Vagina (tissue), 2 donors: ENCODE data around the gene RFX5.

Source experiments
- POLR2A ChIP-seq, 2 donors: fragments of 450-650 bp; IDR thresholded peaks; one replicate each; pipeline ENCODE4 v1.6.1; 2017; ENCODE audit warnings: antibody characterized with exemption in 2 of 2, mild to moderate bottlenecking in 2 of 2, moderate library complexity in 2 of 2
- POLR2AphosphoS5 ChIP-seq, 2 donors: sonication (generic); formaldehyde crosslinking; IDR thresholded peaks; one replicate each; pipeline ENCODE4 v1.9.0; 2017; ENCODE audit warnings: antibody characterized with exemption in 2 of 2, mild to moderate bottlenecking in 2 of 2, low read depth in 1 of 2; ENCODE audit not compliant: insufficient read depth in 1 of 2
- TF ChIP-seq, protein P1 (sequence below), 3 experiments: fragments of 450-650 bp in 2 of 3; fragments of 200-600 bp in 1 of 3; sonication (generic) in 1 of 3; IDR thresholded peaks; one replicate each; pipeline ENCODE4 v1.5.1; 2017 to 2019; ENCODE audit warnings: antibody characterized with exemption in 3 of 3, mild to moderate bottlenecking in 2 of 3, moderate library complexity in 2 of 3

DNA sequence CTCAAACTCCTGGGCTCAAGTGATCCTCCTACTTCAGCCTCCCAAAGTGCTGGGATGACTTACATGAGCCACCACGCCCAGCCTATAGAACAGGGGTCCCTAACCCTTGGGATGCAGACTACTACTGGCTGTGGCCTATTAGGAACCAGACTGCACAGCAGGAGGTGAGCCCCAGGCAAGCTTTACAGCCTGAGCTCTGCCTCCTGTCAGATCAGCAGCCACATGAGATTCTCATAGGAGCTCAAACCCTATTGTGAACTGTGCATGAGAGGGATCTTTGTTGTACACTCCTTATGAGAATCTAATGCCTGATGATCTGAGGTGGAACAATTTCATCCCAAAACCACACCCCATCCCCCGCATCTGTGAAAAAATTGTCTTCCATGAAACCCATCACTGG, 39.0 kb upstream of the RFX5 start:
- TF ChIP-seq, protein P1, sequence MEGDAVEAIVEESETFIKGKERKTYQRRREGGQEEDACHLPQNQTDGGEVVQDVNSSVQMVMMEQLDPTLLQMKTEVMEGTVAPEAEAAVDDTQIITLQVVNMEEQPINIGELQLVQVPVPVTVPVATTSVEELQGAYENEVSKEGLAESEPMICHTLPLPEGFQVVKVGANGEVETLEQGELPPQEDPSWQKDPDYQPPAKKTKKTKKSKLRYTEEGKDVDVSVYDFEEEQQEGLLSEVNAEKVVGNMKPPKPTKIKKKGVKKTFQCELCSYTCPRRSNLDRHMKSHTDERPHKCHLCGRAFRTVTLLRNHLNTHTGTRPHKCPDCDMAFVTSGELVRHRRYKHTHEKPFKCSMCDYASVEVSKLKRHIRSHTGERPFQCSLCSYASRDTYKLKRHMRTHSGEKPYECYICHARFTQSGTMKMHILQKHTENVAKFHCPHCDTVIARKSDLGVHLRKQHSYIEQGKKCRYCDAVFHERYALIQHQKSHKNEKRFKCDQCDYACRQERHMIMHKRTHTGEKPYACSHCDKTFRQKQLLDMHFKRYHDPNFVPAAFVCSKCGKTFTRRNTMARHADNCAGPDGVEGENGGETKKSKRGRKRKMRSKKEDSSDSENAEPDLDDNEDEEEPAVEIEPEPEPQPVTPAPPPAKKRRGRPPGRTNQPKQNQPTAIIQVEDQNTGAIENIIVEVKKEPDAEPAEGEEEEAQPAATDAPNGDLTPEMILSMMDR (IDR thresholded peaks at IDR 0.05), result no peak
- TF ChIP-seq POLR2A (IDR thresholded peaks at IDR 0.05) (no peak), POLR2AphosphoS5 (IDR thresholded peaks at IDR 0.05; ENCODE audit: insufficient read depth in 1 of 2, low read depth in 1 of 2) (no peak)
